Upper lobe of left lung (tissue), 4 donors: ENCODE results near the gene CFHR5.
"Not testable (repeated sequence)": the region's sequence is repeated elsewhere in the genome, so short reads cannot be mapped to it uniquely, and the experiment has no call there.

Experiments
- CTCF ChIP-seq, 6 experiments: fragments of 450-650 bp in 4 of 6; fragments of 200-600 bp in 2 of 6; sonication (generic) in 2 of 6; IDR thresholded peaks; one replicate each; pipeline ENCODE4 v1.5.1; 2016 to 2019; ENCODE audit warnings: antibody characterized with exemption in 6 of 6
- POLR2AphosphoS5 ChIP-seq, 2 donors: sonication (generic); formaldehyde crosslinking; IDR thresholded peaks; one replicate each; pipeline ENCODE4 v1.5.1; 2017; ENCODE audit warnings: antibody characterized with exemption in 2 of 2

DNA sequence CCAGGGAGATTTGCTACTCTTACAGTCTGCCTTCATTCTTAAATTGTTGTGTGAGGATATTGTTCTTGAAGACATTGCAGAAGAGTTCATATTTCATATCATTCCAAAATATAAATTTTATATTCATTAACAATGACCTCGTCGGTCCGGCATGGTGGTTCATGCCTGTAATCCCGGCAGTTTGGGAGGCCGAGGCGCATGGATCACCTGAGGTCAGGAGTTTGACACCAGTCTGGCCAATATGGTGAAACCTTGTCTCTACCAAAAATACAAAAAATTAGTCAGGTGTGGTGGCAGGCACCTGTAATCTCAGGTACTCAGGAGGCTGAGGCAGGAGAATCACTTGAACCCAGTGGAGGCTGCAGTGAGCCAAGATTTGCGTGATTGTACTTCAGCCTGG is 4.9 kb downstream of the CFHR5 start:
- TF ChIP-seq CTCF, POLR2AphosphoS5 (IDR thresholded peaks at IDR 0.05): not testable (repeated sequence)
